Nephron progenitor cell (in vitro differentiated cells): ENCODE data around the gene BCORL1.
A peak's percentile ranks its signal among the peaks of the same experiment; 100 is the strongest.

ENCODE experiments used
- DNase-seq: peaks from one replicate; pipeline ENCODE4 v3.0.0; 2021
- H3K27ac Mint-ChIP-seq: 2 replicates; pipeline ENCODE4 v1.8.0; 2021; ENCODE audit warnings: mild to moderate bottlenecking, moderate library complexity, mixed read lengths
- H3K27me3 Mint-ChIP-seq: 2 replicates; pipeline ENCODE4 v1.8.0; 2021; ENCODE audit warnings: mild to moderate bottlenecking, low read depth, mixed read lengths; ENCODE audit not compliant: poor library complexity
- H3K36me3 Mint-ChIP-seq: 2 replicates; pipeline ENCODE4 v1.8.0; 2021; ENCODE audit warnings: low read depth, mixed read lengths
- H3K4me1 Mint-ChIP-seq: 2 replicates; pipeline ENCODE4 v1.8.0; 2021; ENCODE audit warnings: mixed read lengths
- H3K4me3 Mint-ChIP-seq: 2 replicates; pipeline ENCODE4 v1.8.0; 2021; ENCODE audit warnings: mild to moderate bottlenecking, moderate library complexity, mixed read lengths
- H3K9me3 Mint-ChIP-seq: 2 replicates; pipeline ENCODE4 v1.8.0; 2021; ENCODE audit warnings: mild to moderate bottlenecking, moderate library complexity, mixed read lengths
- TF ChIP-seq, protein P1 (sequence below): fragments of 200-600 bp; sonication (generic); IDR thresholded peaks from 2 replicates; pipeline ENCODE4 v1.5.0; 2021; ENCODE audit warnings: antibody characterized with exemption

Gene BCORL1

DNA sequence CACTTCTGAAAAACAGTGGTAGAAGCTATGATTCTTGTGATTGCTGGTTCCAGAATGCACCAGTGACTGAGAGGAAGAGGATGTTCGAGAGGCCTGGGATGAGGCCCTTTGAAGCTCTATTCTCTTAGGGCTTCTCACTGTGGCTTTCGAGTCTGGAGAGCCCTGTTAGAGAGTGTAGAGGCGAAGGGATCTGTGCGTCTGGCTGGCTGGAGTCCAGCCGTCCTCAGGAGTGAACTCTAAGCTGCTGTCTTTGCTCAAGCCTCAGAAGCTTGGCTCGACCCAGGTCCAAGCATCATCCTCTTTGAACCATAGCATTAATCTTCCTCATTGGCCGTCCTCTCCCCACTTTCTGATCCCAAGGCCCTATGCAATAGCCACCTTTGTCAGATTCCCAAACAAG is 76.2 kb downstream of the BCORL1 start:
- H3K4me1 Mint-ChIP-seq, result peaks cover 25% of the 10 kb centered on the region
- DNase-seq, result no peak
- no peak overlapping the region for H3K4me3 Mint-ChIP-seq
- H3K36me3 Mint-ChIP-seq, result peaks cover 31% of the 10 kb centered on the region
- H3K9me3 Mint-ChIP-seq, result peaks cover 51% of the 10 kb centered on the region
- H3K27ac Mint-ChIP-seq, result no peak overlapping the region
- TF ChIP-seq, protein P1, sequence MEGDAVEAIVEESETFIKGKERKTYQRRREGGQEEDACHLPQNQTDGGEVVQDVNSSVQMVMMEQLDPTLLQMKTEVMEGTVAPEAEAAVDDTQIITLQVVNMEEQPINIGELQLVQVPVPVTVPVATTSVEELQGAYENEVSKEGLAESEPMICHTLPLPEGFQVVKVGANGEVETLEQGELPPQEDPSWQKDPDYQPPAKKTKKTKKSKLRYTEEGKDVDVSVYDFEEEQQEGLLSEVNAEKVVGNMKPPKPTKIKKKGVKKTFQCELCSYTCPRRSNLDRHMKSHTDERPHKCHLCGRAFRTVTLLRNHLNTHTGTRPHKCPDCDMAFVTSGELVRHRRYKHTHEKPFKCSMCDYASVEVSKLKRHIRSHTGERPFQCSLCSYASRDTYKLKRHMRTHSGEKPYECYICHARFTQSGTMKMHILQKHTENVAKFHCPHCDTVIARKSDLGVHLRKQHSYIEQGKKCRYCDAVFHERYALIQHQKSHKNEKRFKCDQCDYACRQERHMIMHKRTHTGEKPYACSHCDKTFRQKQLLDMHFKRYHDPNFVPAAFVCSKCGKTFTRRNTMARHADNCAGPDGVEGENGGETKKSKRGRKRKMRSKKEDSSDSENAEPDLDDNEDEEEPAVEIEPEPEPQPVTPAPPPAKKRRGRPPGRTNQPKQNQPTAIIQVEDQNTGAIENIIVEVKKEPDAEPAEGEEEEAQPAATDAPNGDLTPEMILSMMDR, result no peak
- H3K27me3 Mint-ChIP-seq, result peaks cover 7% of the 10 kb centered on the region

DNA sequence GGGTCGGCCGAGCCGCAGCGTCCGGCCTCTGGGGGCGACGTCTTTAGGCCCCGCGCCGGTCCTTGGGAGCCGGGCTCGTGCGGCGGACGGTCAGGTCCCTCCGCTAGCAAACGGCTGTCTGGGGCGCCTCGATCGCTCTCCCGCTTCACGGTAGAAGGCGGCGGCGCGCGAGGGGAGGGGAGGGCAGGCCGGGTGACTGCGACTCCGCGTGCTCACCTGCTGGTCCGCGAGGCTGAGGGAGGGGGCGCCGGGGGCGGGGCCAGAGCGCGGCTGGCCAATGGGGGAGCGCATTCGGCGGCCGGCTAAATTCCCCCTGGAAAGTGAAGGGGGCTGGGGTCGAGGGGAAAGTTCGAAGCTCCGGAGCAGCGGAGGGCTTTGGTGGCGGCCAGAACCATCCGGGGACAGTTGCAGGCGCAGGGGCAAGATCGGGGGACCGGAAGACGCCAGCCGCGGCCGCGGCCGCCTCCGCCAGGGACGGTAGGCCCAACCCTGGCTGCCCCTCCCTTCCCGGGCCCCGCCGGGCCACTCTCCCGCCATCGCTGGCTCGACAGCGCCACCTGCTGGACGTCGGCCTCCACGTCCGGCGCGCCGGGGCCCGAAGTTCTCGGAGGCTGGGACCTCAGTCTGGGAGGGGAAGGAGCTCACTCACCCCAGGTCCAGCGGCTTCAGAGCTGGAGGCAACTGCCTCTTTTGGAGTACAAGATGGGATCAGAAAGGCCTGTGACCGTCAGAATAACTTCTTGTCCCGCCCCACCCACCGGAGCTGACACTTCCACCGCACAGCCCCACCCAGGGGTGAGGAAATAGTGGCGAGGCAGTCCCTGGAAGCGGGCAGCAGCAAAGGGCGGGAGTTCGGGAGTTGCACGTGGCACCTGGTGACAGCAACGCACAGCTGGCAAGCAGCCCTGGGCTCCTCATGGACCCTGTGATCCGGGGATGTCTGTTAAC is 78.0 kb downstream of the BCORL1 start:
- Mint-ChIP-seq H3K4me3 (peak overlapping the region; percentile 78), H3K4me1 (peaks cover 10% of the 10 kb centered on the region), H3K27me3 (peaks cover 14% of the 10 kb centered on the region), H3K36me3 (peaks cover 14% of the 10 kb centered on the region), H3K9me3 (peaks cover 45% of the 10 kb centered on the region), H3K27ac (no peak overlapping the region)
- TF ChIP-seq, protein P1, result peak; percentile 81
- DNase-seq, result peak; percentile 91

DNA sequence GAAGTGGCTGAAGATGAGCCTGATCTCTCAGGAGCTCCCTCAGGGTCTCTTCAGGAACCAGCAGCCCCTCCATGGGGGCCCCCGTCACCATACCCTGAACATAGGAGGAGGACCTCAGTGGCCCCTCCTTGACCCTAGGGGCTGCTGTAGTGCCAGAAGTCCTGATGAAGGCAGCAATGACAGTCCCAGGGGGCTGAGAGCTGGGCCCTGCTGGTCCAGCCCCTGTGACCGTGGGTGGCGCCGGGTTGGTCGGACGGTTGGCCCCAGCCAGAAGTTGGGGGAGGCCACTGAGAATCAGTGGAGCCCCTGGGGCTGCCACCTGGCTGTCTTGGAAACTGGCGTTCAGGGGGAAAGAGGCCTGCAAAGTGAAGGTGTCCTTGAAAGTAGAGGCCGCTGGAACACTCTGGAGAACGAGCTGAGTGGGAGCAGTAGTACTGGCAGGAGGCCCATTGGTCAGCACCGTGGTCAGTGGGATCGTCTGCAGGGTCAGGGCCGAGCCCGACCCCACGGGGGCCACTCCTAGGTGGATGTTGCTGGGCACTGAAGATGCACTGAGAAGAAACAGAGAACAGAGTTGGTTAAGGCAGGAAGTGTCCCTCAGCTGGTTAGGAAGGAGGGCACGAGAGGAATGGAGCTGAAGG is 84.7 kb downstream of the BCORL1 start:
- Mint-ChIP-seq H3K4me3 (no peak overlapping the region), H3K27me3 (peaks cover 10% of the 10 kb centered on the region), H3K9me3 (peaks cover 50% of the 10 kb centered on the region), H3K27ac (no peak overlapping the region), H3K4me1 (no peaks in the 10 kb centered on the region), H3K36me3 (no peaks in the 10 kb centered on the region)
- TF ChIP-seq, protein P1, result no peak
- DNase-seq, result no peak

DNA sequence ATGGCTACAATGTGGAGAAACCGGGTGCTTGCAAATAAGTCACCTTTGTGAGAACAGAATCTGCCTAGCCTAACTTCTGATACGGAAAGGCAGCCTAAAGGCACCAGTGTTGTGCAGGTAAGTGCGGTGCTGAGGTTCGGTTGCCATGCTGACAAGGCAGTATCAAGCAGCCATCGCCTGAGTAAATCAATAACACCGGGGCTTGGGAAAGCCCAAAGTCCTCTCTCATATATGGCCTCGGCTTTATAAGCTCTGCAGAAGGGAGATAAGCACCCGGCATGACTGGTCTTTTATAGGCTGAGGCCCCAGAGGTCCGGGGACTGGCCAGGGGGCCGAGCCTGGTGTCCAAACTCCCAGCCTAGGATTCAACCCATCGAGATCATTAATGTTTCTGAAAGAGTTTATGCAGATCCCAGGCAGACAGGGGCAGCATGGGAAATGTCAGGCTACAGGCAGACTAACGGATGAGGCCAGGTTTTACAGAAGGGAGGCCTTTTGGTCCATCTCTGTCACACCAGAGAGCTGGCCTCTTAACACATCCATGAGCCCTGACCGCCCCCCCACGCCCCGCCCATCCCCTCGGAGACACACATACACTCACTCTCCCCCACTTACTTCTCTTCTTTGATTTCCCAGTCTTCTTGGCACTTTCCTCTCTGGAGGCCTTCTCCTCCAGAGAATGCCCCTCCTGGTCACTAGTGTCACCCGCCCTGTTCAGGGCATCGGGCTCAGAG is 89.3 kb downstream of the BCORL1 start:
- no peak overlapping the region for H3K27ac Mint-ChIP-seq
- H3K4me3 Mint-ChIP-seq, result no peak overlapping the region
- peaks cover 47% of the 10 kb centered on the region for H3K9me3 Mint-ChIP-seq
- no peaks in the 10 kb centered on the region for H3K36me3 Mint-ChIP-seq
- no peaks in the 10 kb centered on the region for H3K4me1 Mint-ChIP-seq
- TF ChIP-seq, protein P1, result no peak
- H3K27me3 Mint-ChIP-seq, result peaks cover 5% of the 10 kb centered on the region
- DNase-seq, result no peak

DNA sequence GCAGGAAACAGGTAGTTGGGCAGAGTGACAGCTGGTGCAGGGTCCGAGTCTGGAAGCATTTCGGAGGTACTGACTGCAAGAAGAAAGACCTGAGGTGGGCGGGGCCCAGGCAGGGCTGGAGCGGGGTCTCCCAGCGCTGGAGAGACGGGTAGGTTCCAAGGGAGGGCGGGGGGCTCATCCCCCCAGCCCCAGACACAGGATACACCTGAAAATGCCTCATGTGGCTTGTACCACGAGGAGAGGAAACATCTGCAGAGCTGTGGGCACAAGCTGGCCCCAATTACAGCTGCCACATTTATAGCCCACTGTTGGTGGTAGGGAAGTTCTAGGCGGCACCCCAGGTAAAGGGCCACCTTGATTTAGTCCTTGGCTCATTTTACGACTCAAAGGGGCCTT is 89.9 kb downstream of the BCORL1 start:
- Mint-ChIP-seq H3K27ac (no peak overlapping the region), H3K9me3 (peaks cover 45% of the 10 kb centered on the region), H3K27me3 (peaks cover 5% of the 10 kb centered on the region), H3K36me3 (no peaks in the 10 kb centered on the region), H3K4me3 (no peak overlapping the region), H3K4me1 (no peaks in the 10 kb centered on the region)
- TF ChIP-seq, protein P1, result no peak
- no peak for DNase-seq
